ENCODE results near the gene ERBB4.

ERBB4 gene

GRCh38 chr2:212136216-212136795 is 402.3 kb downstream of the ERBB4 start:
- Histone ChIP-seq H3K4me1 (ENCODE audit: control insufficient read depth in 1 of 2, insufficient read depth in 1 of 2, low read depth in 1 of 2, low read length in 1 of 2) (no peaks in the 10 kb centered on the region), H3K9me3 (no peaks in the 10 kb centered on the region), H3K27me3 (no peaks in the 10 kb centered on the region), H3K27ac (no peak overlapping the region), H3K4me3 (ENCODE audit: low read depth in 1 of 2, low read length in 1 of 2) (no peak overlapping the region), H3K36me3 (no peaks in the 10 kb centered on the region)
- TF ChIP-seq CTCF (IDR thresholded peaks at IDR 0.05) = no peak

- no peak overlapping the region for H3K4me3 ChIP-seq (ENCODE audit: low read depth in 1 of 2, low read length in 1 of 2)
- no peaks in the 10 kb centered on the region for H3K36me3 ChIP-seq
- no peak for TF ChIP-seq CTCF (IDR thresholded peaks at IDR 0.05)
- H3K27me3 ChIP-seq = no peaks in the 10 kb centered on the region
- no peak overlapping the region for H3K27ac ChIP-seq
- no peaks in the 10 kb centered on the region for H3K9me3 ChIP-seq
- no peaks in the 10 kb centered on the region for H3K4me1 ChIP-seq (ENCODE audit: control insufficient read depth in 1 of 2, insufficient read depth in 1 of 2, low read depth in 1 of 2, low read length in 1 of 2)
Observed at GRCh38 chr2:212135739-212136138, 402.9 kb downstream of the ERBB4 start.

GRCh38 chr2:212133337-212133736 is 405.3 kb downstream of the ERBB4 start:
- TF ChIP-seq CTCF (IDR thresholded peaks at IDR 0.05) = no peak
- no peak overlapping the region for H3K27ac ChIP-seq
- H3K4me3 ChIP-seq (ENCODE audit: low read depth in 1 of 2, low read length in 1 of 2) = no peak overlapping the region
- no peaks in the 10 kb centered on the region for H3K27me3 ChIP-seq
- H3K4me1 ChIP-seq (ENCODE audit: control insufficient read depth in 1 of 2, insufficient read depth in 1 of 2, low read depth in 1 of 2, low read length in 1 of 2) = no peaks in the 10 kb centered on the region
- H3K9me3 ChIP-seq = no peaks in the 10 kb centered on the region
- H3K36me3 ChIP-seq = no peaks in the 10 kb centered on the region

GRCh38 chr2:212124598-212124997 is 414.0 kb downstream of the ERBB4 start:
- no peak for TF ChIP-seq CTCF (IDR thresholded peaks at IDR 0.05)
- Histone ChIP-seq H3K4me3 (ENCODE audit: low read depth in 1 of 2, low read length in 1 of 2) (no peak overlapping the region), H3K9me3 (no peaks in the 10 kb centered on the region), H3K36me3 (no peaks in the 10 kb centered on the region), H3K27ac (no peak overlapping the region), H3K4me1 (ENCODE audit: control insufficient read depth in 1 of 2, insufficient read depth in 1 of 2, low read depth in 1 of 2, low read length in 1 of 2) (no peaks in the 10 kb centered on the region), H3K27me3 (no peaks in the 10 kb centered on the region)

- TF ChIP-seq CTCF (IDR thresholded peaks at IDR 0.05) = no peak
- no peak overlapping the region for H3K27ac ChIP-seq
Observed at GRCh38 chr2:212119591-212119990, 419.0 kb downstream of the ERBB4 start.

GRCh38 chr2:212117926-212118325 is 420.7 kb downstream of the ERBB4 start:
- no peaks in the 10 kb centered on the region for H3K36me3 ChIP-seq
- no peak overlapping the region for H3K4me3 ChIP-seq (ENCODE audit: low read depth in 1 of 2, low read length in 1 of 2)
- no peaks in the 10 kb centered on the region for H3K27me3 ChIP-seq
- no peak overlapping the region for H3K27ac ChIP-seq
- no peaks in the 10 kb centered on the region for H3K4me1 ChIP-seq (ENCODE audit: control insufficient read depth in 1 of 2, insufficient read depth in 1 of 2, low read depth in 1 of 2, low read length in 1 of 2)
- no peaks in the 10 kb centered on the region for H3K9me3 ChIP-seq
- TF ChIP-seq CTCF (IDR thresholded peaks at IDR 0.05) = no peak

More at GRCh38 chr2:212119591-212119990, 419.0 kb downstream of the ERBB4 start:
- Histone ChIP-seq H3K27me3 (no peaks in the 10 kb centered on the region), H3K4me3 (ENCODE audit: low read depth in 1 of 2, low read length in 1 of 2) (no peak overlapping the region), H3K9me3 (no peaks in the 10 kb centered on the region), H3K36me3 (no peaks in the 10 kb centered on the region), H3K4me1 (ENCODE audit: control insufficient read depth in 1 of 2, insufficient read depth in 1 of 2, low read depth in 1 of 2, low read length in 1 of 2) (no peaks in the 10 kb centered on the region)
